Hepatic stellate cell (primary cell): ENCODE results near the gene MYCBP.
A peak's percentile ranks its signal among the peaks of the same experiment; 100 is the strongest.
"Not testable (repeated sequence)": the region's sequence is repeated elsewhere in the genome, so short reads cannot be mapped to it uniquely, and the experiment has no call there.

Experiments
- DNase-seq: peaks from one replicate; pipeline ENCODE4 v3.0.0; 2011; ENCODE audit warnings: low spot score

Gene MYCBP, protein sequence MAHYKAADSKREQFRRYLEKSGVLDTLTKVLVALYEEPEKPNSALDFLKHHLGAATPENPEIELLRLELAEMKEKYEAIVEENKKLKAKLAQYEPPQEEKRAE

DNA sequence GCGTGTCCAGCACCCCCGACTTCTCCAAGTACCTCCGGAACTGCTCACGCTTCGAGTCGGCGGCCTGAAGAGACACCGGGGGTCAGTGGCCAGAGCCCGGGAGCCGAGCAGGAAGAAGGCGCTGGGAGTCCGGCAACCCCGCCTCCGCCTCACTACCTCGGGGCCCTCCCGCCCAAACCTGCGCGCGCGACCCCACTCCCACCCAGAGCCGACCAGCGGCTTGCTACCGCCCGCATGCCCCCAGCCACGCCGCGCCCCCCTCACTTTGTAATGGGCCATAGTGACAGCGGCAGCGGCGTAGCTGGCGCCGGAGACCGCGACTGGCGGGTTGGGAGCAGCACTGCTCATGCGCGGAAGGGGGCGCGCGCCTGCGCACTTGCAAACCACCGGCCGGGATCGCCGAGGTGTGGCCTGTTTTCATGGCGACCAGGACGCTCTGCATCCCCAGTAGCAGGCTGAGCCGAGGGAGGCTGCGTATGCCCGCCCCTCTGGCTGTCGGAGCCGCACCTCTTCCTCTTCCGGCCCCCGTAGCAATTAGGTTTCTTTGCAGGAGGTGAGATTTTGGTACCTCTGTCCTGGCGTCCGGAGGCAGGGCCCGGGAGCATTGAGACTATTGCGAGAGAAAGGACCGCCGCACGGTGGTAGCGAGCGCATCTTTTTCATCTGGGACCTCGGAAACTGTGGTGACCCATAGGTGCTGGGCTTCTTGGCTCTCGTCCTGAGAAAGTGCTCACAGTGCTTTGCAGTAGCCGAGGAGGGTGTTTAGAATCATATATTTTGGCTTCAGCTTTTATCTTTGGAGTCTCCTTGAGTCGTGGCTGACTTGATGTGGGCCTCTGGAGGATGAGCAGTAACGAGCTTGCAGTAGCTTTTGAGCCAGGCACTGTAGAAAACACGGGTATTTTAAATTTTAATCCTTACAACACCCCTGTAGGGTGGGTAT is at the start of gene MYCBP:
Gene MYCBP (minus strand): TSS at position 322 of the 943 bp plus-strand sequence. CDS start 43 bp downstream, at position 279.
- DNase-seq: peak; percentile 99

DNA sequence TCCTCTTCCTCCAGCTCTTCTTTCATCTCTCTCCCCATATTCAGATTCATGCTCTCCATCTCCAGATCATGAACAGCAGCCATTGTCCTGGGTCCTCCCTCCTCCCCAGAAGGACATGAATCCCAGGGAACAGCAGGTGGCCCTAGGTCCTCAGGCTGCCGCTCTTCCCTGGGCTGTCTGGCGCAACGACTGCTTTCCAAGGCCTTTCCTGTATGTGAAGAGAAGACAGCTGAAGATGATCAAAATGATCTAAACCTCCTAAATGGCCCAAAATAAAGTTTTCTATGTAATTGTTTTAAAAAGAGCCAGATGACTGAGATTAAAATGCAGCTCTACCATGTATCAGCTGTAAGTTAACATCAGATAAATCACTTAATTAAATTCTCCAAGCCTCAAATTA is 46.0 kb upstream of the MYCBP start:
- DNase-seq: no peak

- DNase-seq: no peak
Measured at GRCh38 chr1:38918568-38918967, 45.4 kb upstream of the MYCBP start.

- no peak for DNase-seq
Measured at GRCh38 chr1:38917772-38918171, 44.6 kb upstream of the MYCBP start.

DNA sequence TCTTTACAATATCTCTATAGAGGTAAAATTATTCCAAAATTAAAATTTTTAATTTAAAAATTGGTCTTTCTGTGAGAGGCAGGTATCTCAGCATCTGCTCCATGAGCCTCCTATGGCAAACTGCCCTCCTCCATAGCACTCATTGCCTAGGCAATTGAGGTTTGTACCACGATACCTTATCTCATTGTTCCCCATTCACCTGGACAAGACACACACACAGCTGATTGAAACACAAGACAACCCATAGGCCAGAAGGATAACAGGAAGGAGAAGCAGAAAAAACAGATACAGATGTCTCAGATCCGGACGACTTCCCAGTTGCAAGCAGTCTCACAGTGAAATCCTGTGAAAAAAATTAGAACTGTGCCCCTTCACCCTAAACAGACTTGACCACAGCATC is 44.2 kb upstream of the MYCBP start:
- DNase-seq: no peak

DNA sequence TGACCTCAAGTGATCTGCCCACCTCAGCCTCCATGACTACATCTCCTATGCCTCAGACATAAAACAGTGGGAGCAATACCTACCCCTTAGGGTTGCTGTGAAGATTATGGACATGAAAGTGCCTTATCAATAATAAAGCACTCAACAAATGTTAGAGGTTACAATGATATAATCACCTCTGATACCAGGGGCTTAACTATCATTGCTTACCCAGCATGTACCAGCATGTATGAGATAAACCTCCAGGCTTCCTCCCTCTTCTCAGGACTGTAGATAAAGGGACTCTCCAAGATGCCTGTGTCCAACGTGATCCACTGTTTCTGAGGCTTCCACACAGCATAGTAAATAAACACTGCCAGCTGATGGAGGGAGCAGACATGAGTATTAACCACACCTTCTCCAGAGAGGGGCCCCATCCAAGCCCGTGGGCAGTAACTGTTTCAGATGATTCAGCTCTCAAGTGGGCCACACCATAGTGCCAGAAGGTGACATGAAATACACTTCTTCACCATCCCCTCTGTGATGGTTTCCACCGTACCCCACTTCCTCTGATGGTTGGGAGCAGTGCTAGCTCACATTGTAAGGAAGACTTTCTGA is 42.3 kb upstream of the MYCBP start:
- no peak for DNase-seq

GRCh38 chr1:38914908-38915307 is 41.8 kb upstream of the MYCBP start:
- DNase-seq: not testable (repeated sequence)

GRCh38 chr1:38908821-38909220 is 35.7 kb upstream of the MYCBP start:
- no peak for DNase-seq

DNA sequence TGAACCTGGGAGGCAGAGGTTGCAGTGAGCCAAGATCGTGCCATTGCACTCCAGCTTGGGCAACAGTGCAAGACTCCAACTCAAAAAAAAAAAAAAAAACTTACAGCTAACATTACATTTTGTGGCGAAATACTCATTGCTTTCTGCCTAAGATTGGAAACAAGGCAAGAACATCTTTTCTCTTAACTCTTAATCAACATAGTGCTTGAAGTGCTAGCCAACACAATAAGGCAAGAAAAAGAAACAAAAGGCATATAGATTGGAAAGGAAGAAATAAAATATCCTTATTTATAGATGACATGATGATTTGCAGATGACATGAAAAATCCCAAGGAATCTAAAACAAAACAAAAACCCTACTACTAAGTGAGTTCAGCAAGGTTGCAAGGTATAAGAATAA is 32.8 kb upstream of the MYCBP start:
- DNase-seq: no peak

- no peak for DNase-seq
Measured at GRCh38 chr1:38899560-38899959, 26.4 kb upstream of the MYCBP start.

DNA sequence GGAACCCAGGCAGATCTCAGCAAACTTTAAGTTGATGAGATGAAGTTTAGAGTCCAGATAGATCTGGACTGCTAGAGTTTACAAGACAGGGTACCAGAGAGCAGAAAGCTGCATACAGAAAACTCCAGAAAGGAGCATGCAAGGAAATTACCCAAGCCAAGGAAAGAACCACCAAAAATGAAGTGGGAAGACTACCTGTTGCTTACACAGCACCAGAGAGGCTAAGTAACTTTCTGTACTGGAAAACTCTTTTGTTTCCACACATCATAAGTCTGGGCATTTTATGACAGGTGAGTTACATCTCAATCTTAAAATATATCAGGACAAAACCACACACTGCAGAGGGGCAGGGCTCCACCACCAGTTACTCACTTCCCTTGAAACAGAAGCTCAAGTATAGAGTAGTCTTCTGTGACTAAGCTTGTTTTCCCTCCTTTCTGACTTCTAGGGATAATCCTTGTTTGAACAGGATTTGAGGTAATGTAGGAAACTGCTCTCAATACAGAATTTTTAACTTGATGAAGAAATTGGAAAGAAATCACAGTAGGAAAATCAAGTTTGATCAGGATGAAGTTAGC is 25.6 kb upstream of the MYCBP start:
- DNase-seq: no peak

GRCh38 chr1:38896169-38896568 is 23.0 kb upstream of the MYCBP start:
- DNase-seq: no peak

GRCh38 chr1:38892976-38893375 is 19.8 kb upstream of the MYCBP start:
- no peak for DNase-seq

GRCh38 chr1:38891753-38892152 is 18.6 kb upstream of the MYCBP start:
- no peak for DNase-seq

- DNase-seq: no peak
Measured at GRCh38 chr1:38889589-38889988, 16.4 kb upstream of the MYCBP start.

DNA sequence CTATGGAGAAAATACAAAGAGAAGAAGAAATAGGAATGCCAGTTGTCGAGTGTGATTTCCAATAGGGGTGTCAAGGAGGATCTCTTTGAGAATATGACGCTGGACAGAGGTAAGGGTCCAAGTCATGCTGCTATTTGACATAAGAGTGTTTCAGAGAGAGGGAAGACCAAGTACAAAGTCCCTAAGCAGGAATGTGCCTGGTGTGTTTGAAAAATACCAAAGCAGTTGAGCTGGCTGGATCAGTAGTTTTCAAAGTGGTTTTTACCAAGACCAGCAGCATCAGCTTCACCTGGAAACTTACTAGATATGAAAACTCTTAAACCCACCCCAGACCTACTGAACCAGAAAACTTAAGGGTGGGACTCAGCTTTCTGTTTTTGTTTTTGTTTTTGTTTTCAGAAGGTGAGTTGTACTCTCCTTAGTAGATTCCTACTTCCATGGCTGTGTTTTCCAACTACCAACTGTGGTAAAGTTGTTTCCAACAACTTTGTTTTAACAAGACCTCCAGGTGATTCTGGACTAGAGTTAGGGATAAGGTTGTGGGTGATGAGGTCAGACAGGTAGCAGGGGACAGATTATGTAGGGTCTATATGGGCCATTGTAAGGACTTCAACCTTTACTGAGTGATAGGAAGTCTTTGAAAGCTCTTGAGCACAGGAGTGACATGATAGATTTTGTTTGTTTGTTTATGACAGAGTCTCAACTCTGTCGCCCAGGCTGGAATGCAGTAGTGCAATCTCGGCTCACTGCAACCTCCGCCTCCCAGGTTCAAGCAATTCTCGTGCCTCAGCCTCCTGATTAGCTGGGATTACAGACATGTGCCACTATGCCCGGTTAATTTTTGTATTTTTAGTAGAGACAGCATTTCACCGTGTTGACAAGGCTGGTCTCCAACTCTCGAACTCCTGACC is 15.5 kb upstream of the MYCBP start:
- DNase-seq: no peak

GRCh38 chr1:38885092-38885491 is 11.9 kb upstream of the MYCBP start:
- no peak for DNase-seq

DNA sequence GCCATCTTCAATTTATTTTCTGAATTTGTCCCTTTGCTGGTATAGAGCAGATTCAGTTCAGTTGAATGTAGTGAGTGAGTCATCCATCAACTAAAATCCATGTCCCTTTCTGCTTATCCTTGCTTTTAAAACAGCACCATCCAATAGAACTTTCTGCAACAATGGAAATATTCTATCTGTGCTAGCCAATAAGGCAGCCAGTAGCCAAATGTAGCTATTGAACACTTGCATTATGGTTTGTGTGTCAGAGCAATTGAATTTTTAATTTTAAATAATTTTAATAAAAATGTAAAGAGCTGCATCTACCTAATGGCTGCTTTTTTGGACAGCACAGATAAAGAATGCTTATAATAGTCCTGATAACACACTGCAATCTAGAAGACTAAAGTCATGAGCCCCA is 8.3 kb upstream of the MYCBP start, which contains the start of gene GJA9:
Gene GJA9 (minus strand): TSS at position 101 of the 400 bp plus-strand sequence. CDS start 5,489 bp downstream, outside the sequence.
- no peak for DNase-seq

DNA sequence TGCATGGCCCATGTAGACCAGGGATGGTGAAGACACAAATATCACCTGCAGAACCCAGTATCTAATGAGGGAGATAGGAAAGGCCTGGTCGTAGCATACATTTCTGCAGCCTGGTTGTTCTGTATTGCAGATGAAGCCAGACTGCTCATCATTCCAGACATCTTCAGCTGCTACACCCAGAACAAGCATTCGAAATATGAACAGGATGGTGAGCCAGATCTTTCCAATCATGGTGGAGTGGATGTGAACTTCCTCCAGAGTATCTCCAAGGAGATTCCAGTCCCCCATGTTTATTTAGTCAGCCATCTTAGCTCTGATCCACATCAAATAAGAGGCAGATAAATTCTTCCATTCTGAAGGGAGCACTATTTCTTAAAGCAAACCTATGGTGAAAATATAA is 2.7 kb upstream of the MYCBP start:
- no peak for DNase-seq

DNA sequence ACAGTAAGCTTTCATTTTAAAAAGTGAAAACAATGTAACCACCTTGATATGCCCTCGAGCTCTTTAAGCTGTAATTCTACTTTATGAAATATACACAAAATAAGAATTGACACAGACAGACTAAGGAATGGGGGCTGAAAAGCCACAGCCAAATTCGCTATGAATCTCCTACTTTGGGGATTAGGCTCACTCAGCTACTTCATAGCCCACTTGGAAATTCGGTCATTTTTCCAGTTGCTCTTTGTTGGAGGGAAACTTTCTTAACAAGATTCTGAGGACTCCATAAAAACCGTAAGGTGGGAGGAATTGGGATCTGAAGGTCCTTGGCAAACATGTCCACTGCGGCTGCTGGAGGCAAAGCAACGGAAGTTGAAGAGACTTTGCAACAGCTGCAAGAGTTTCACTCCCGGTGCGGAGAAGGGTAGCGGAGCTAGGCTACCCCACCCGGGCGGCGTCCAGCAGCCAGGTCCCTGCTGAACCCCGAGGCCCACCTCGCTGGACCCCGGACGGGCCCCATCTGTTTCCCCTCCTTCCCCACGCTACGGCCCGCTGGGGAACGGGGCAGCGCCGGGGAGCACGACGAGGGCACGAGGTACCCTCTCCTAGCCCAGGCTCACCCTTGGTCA is 634 bp downstream of the MYCBP start:
- peak; percentile 55 for DNase-seq

DNA sequence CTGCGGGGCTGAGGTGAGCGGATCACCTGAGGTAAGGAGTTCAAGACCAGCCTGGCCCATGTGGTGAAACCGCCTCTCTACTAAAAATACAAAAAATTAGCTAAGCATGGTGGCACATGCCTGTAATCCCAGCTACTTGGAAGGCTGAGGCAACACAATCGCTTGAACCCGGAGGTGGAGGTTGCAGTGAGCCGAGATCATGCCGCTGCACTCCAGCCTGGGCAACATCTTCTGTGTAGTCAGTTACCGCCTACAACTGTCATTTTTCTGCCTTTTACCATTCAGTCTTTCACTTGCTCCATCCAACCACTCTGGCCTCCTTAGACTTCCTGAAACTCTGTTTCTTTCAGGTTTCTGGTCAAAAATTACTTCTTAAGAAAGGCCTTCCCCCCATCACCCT is 2.2 kb downstream of the MYCBP start:
- DNase-seq: no peak
